Activated CD4-positive, alpha-beta T cell treated with anti-CD3 and anti-CD28 coated beads for 24 hours (primary cell): Measurements from ENCODE around the gene UTP3.
"Not testable (repeated sequence)": the region's sequence is repeated elsewhere in the genome, so short reads cannot be mapped to it uniquely, and the experiment has no call there.

Source experiments
- DNase-seq, 2 donors: peaks; one replicate each; pipeline ENCODE4 v3.0.0-alpha.2; 2020; ENCODE audit warnings: low read depth in 2 of 2

UTP3 gene

GRCh38 chr4:70714079-70714887 is 26.0 kb downstream of the UTP3 start:
- DNase-seq = no peak

GRCh38 chr4:70715097-70715496 is 26.8 kb downstream of the UTP3 start:
- DNase-seq = no peak

- DNase-seq = no peak
Observed at GRCh38 chr4:70718811-70719604, 30.7 kb downstream of the UTP3 start.

GRCh38 chr4:70721747-70722146 is 33.4 kb downstream of the UTP3 start, which contains the start of gene RUFY3:
TSS of gene RUFY3 (plus strand) at chr4:70721964. CDS start at chr4:70722574, 610 bp downstream.
- no peak for DNase-seq

GRCh38 chr4:70722199-70722791 is 34.0 kb downstream of the UTP3 start:
- no peak for DNase-seq

- no peak for DNase-seq
Observed at GRCh38 chr4:70724463-70724862, 36.1 kb downstream of the UTP3 start.

GRCh38 chr4:70725633-70726032 is 37.3 kb downstream of the UTP3 start:
- DNase-seq = no peak

- not testable (repeated sequence) for DNase-seq
Observed at GRCh38 chr4:70726515-70726914, 38.2 kb downstream of the UTP3 start.

GRCh38 chr4:70728091-70728490 is 39.8 kb downstream of the UTP3 start:
- no peak for DNase-seq

- not testable (repeated sequence) for DNase-seq
Observed at GRCh38 chr4:70732878-70733277, 44.5 kb downstream of the UTP3 start.

- no peak for DNase-seq
Observed at GRCh38 chr4:70734168-70734954, 46.0 kb downstream of the UTP3 start.

GRCh38 chr4:70734971-70735370 is 46.6 kb downstream of the UTP3 start:
- no peak for DNase-seq

GRCh38 chr4:70735915-70736314 is 47.6 kb downstream of the UTP3 start:
- peak in 1 of 2 donors; percentile 7 for DNase-seq

- no peak for DNase-seq
Observed at GRCh38 chr4:70737006-70737405, 48.7 kb downstream of the UTP3 start.

- no peak for DNase-seq
Observed at GRCh38 chr4:70737409-70737808, 49.1 kb downstream of the UTP3 start.

- DNase-seq = no peak
Observed at GRCh38 chr4:70739496-70740337, 51.4 kb downstream of the UTP3 start.
